ENCODE results near the gene FHOD1.

FHOD1 gene

DNA sequence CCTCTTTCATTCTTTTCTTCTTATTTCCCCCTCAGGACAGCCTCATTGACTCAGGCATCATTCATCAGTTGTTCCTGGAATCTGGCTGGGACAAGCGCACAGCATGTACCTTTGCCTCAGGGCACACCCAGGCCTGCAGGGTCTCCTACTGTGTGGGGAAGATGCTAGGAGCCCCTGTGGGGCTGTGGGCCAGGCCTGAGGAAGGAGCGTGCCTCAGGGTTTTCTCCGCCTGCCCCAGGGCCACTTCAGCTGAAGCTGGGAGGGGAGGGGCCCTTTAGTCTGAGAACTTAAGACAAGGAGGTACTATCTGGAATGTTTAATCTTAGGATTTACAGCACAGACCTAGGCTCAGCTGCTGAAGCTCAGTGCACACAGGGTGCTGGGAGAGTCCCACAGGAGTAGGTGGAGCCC is 40.4 kb downstream of the FHOD1 start:
- no peak for DNase-seq

GRCh38 chr16:67206129-67206837 is 41.0 kb downstream of the FHOD1 start:
- no peak for DNase-seq

GRCh38 chr16:67204076-67204475 is 43.2 kb downstream of the FHOD1 start:
- no peak for DNase-seq

DNA sequence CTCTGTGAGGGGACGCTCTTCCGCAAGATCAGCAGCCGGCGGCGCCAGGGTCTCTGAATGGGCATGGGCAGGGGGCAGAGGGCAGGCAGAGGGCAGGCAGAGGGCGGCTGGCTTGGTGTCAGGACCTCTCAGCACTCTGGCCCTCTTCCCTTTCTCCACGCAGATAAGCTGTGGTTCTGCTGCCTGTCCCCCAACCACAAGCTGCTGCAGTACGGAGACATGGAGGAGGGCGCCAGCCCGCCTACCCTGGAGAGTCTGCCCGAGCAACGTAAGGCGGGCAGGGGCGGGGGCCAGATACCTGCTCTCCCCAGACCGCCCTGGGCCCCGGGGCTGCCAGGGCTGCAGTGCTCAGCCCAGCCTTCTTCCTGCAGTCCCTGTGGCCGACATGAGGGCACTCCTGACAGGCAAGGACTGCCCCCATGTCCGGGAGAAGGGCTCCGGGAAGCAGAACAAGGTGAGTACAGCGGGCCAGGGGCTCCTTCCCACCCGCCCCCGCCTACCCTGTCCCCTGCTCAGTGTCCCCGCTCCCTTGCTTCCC is 44.3 kb downstream of the FHOD1 start:
- no peak for DNase-seq

GRCh38 chr16:67202426-67202825 is 44.9 kb downstream of the FHOD1 start:
- DNase-seq, result no peak

GRCh38 chr16:67201411-67202345 is 45.6 kb downstream of the FHOD1 start:
- DNase-seq, result no peak

DNA sequence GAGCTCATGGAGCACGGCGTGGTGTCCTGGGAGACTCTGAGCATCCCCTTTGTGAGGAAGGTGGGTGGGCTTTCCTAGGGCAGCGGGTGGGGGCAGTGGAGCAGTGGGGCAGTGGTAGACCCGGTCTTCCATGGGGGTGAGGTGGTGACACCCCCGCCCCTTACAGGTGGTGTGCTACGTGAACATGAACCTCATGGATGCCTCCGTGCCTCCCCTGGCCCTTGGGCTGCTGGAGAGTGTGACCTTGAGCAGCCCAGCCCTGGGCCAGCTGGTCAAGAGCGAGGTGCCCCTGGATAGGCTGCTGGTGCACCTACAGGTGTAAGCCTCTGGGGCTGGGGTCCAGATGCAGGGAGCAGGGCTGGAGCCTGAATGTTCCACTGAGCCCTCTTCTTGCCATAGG is 46.8 kb downstream of the FHOD1 start:
- DNase-seq, result no peak

DNA sequence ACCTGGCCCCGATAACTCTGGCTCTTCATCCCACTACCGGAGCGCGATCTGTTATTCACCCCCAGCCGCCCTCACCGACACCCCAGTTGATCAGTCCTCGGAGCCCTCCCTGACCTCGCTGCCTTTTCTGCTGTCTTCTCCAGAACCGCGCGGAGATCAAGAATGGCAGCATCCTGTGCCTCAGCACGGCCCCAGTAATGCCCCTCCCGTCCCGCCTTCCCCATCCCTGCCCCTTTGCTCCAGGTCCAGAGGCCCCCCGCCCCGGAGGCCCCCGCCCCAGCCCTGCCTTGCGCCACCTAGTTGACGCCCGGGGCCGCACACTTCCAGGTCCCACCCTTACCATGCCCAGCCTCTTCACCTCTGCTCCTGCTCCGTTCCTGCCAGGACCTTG is 47.5 kb downstream of the FHOD1 start:
- DNase-seq, result no peak

DNA sequence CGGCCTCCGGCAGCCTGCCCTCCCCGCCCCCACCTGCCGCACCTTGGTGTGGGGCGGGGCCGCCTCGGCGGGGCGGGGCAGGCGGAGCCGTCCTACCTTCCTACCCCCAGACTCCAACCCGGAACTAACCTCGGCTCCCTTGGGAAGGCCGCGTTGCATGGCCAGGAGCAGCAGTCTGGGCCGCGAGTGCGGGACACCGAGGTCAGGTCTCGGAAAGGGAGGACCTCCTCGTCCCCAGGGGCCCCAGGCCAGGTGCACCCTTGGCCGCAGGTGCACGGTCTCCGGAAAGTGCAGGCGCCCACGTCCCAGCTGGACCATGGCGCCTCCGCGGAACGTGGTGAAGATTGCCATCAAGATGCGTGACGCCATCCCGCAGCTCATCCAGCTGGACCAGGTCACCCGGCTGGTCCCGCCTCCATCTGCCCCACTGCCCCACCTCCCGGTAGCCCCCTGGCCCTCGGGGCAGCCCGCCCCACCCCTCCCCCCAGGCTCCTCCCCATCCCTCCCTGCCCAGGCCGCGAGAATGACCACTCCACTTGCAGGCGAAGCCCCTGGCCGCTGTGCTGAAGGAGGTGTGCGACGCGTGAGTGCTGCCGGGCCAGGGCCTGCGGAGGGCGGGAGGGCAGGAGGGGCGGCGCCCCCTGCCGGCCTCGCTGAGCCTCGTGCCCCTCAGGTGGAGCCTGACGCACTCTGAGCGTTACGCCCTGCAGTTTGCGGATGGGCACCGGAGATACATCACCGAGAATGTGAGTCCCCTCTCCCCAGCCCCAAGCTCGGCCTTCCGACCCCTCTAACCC is 48.1 kb downstream of the FHOD1 start, which contains the start of gene ELMO3:
TSS of gene ELMO3 (plus strand) at position 121 of the 797 bp plus-strand sequence. CDS start at position 317, 196 bp downstream.
- no peak for DNase-seq

DNA sequence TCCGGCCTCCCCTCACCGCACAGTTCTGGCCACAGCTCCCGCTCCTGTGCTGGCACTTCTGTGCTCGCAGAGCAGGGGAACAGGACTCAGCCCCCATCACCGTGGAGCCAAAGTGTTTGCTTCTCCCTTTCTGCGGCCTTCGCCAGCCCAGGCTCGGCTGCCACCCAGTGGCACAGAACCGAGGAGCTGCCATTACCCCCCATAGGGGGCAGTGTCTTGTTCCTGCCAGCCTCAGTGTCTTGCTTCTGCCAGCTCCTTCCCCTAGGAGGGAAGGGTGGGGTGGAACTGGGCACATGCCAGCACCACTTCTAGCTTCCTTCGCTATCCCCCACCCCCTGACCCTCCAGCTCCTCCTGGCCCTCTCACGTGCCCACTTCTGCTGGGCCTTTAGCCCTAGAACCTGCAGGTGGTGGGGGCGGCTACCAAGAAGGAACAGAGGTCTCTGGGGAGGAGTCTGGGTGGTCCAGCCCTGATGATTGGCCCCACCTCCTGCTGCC is 49.0 kb downstream of the FHOD1 start:
- DNase-seq, result no peak

DNA sequence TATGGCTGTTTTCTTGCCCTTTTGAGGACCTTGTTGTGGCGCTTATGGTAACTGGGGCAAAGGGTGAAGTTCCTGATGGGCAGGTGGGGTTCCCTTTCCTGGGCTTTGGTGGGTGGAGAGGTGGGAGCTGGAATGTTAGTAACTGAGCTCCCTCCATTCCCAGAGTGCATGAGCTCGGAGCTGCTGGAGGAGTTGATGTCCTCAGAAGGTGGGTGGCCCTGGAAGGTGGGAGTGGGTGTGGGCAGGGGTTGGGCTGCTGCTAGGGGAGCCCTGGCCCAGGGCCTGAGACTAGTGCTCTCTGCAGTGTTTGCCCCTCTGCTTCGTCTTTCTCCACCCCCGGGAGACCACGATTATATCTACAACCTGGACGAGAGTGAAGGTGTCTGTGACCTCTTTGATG is 49.6 kb downstream of the FHOD1 start:
- no peak for DNase-seq

- DNase-seq, result no peak
Measured at GRCh38 chr16:67196881-67197280, 50.4 kb downstream of the FHOD1 start.

DNA sequence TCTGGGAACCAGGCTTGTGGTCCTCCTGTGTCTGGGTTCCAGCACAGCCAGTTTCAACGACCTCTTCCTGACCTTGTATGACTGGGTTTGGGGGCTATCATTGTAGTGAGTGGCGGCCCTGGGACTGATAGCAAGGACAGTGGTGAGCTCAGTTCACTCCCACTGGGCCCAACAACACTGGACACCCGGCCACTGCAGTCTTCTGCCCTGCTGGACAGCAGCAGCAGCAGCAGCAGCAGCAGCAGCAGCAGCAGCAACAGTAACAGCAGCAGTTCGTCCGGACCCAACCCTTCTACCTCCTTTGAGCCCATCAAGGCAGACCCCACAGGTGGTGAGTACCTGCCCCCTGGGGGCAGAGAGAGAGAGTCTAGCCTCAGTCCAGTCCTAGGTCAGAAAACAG is 51.6 kb downstream of the FHOD1 start:
- no peak for DNase-seq

GRCh38 chr16:67194260-67194659 is 53.0 kb downstream of the FHOD1 start:
- no peak for DNase-seq

- DNase-seq, result no peak
Measured at GRCh38 chr16:67193536-67193935, 53.7 kb downstream of the FHOD1 start.

- no peak for DNase-seq
Measured at GRCh38 chr16:67192781-67193361, 54.4 kb downstream of the FHOD1 start.

DNA sequence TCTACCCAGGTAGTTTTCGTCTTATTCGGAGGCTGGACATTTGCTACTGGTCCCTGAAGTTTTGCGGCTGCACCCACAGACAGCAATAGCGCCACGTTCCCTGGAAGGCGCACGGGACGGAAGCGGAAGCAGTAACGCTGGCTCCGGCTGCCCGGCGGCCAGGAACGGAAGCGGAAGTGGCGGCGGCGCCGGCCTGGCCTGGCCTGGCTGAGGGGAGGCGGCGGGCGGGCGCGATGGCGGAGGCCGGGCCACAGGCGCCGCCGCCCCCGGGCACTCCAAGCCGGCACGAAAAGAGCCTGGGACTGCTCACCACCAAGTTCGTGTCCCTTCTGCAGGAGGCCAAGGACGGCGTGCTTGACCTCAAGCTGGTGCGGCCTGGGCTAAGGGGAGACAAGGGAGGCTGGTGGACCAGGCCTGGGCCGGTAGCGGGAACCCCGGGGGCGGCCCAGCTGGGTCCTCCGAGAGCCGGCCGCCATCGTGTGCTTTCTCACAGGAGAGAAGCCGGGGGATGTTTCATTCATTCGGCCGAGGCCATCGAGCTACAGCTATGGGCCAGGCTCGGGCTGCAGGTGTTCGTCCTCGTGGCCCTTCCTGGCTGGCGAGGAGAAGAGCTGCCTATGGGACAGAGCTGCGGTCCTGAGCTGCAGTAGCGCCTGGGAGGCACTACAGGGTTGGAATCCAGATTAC is 55.1 kb downstream of the FHOD1 start, which contains the start of gene E2F4:
TSS of gene E2F4 (plus strand) at position 161 of the 687 bp plus-strand sequence. CDS start at position 234, 73 bp downstream.
- DNase-seq, result peak; percentile 93

- DNase-seq, result no peak
Measured at GRCh38 chr16:67191411-67191994, 55.8 kb downstream of the FHOD1 start.

DNA sequence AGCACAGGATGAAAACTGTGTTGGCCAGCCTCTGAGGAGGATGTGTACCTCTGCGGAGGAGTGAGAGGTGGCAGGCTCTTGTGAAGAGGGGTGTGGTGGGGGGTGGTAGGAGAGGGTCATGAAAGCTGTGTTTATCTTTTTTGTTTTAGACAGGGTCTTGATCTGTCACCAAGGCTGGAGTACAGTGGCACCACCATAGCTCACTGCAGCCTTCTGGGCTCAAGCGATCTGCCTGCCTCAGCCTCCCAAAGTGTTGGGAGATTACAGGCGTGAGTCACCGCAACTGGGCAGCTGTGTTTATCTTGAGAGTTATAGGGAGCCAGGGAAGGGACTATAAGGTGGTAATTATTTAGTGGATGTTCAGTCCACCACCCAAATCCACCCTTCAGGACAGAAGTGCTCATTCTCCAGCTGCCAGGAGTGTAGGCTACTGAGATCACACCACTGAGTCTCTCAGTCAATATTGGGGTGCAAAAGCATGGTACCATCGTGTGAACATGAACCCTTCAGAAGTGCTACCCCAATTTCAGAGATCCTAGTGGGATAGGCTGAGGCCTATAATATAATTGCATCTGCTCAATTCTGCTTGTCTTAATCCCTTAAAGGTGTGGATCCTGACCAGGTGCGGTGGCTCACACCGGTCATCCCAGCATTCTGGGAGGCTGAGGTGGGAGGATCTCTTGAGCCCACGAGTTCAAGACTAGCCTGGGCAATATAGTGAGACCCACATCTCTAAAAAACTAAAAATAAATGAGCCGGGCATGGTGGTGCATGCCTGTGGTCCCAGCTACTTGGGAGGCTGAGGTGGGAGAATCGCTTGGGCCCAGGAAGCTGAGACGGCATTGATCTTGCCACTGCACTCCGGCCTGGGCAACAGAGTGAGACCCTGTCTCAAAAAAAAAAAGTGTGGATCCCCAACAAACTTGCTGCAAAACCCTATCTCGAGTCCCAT is 56.6 kb downstream of the FHOD1 start:
- DNase-seq, result no peak

GRCh38 chr16:67190041-67190440 is 57.2 kb downstream of the FHOD1 start, which contains the start of gene EXOC3L1:
Gene EXOC3L1 (minus strand): TSS chr16:67190136. CDS start chr16:67189676, 460 bp downstream.
- no peak for DNase-seq
